Lung (tissue), 12 donors: ENCODE data around the gene TPTE. TPM values are rescaled to one million over a fixed set of nuclear protein-coding genes. Genes with fewer than 3 reads are reported as not detected.
"Not testable (repeated sequence)": the region's sequence is repeated elsewhere in the genome, so short reads cannot be mapped to it uniquely, and the experiment has no call there.

ENCODE experiments used
- ATAC-seq: fragments of 200-7000 bp; cut with Tn5 transposase; one replicate; pipeline ENCODE4 v1.9.1; 2020; ENCODE audit warnings: moderate number of reproducible peaks; ENCODE audit not compliant: insufficient read depth, low FRiP score
- DNase-seq, 3 donors: peaks; one replicate each; pipeline ENCODE4 v3.0.0-alpha.2; 2013 to 2017
- H3K27ac ChIP-seq, 2 donors: one replicate each; pipeline ENCODE4 v1.5.1; 2013; ENCODE audit warnings: mild to moderate bottlenecking in 2 of 2, moderate library complexity in 2 of 2, control low read depth in 1 of 2, inconsistent platforms in 1 of 2, low read depth in 1 of 2, low read length in 1 of 2
- H3K27me3 ChIP-seq, 3 donors: one replicate each; pipeline ENCODE4 v1.5.1; 2013; ENCODE audit warnings: low read length in 2 of 3; ENCODE audit not compliant: control insufficient read depth in 3 of 3, insufficient read depth in 3 of 3
- H3K36me3 ChIP-seq, 4 donors: one replicate each; pipeline ENCODE4 v1.5.1; 2013; ENCODE audit warnings: low read length in 4 of 4, mild to moderate bottlenecking in 1 of 4, moderate library complexity in 1 of 4; ENCODE audit not compliant: control insufficient read depth in 4 of 4, insufficient read depth in 4 of 4
- H3K4me1 ChIP-seq, 5 donors: one replicate each; pipeline ENCODE4 v1.5.1; 2013; ENCODE audit warnings: low read length in 5 of 5, mild to moderate bottlenecking in 2 of 5, moderate library complexity in 1 of 5; ENCODE audit not compliant: control insufficient read depth in 5 of 5, insufficient read depth in 5 of 5
- H3K4me3 ChIP-seq: one replicate; pipeline ENCODE4 v1.5.1; 2013; ENCODE audit warnings: mild to moderate bottlenecking, control low read depth, moderate library complexity
- H3K9ac ChIP-seq, 2 donors: one replicate each; pipeline ENCODE4 v1.5.1; 2013; ENCODE audit warnings: low read length in 2 of 2, control low read depth in 1 of 2; ENCODE audit not compliant: insufficient read depth in 1 of 2
- H3K9me3 ChIP-seq, 4 donors: one replicate each; pipeline ENCODE4 v1.5.1; 2013; ENCODE audit warnings: low read length in 3 of 4, mild to moderate bottlenecking in 1 of 4, moderate library complexity in 1 of 4; ENCODE audit not compliant: control insufficient read depth in 4 of 4, insufficient read depth in 3 of 4
- WGBS, 2 donors: extraction: QIAGEN DNeasy Blood & Tissue Kit; methylation state at CpG; one replicate each; pipeline ENCODE4 v1.1.7; 2013; 5-methylcytosine and 5-hydroxymethylcytosine counted together
- polyA plus RNA-seq, 2 donors: library from polyadenylated mRNA; stranded (reverse); fragments of 200-250 nt; gene quantifications; one replicate each; pipeline ENCODE4 v1.2.1, GENCODE V29; 2013
- total RNA-seq, 2 donors: library from RNA; depleted of rRNA in 1 of 2; stranded (reverse); fragments of >200 nt in 1 of 2; gene quantifications; one replicate each; pipeline ENCODE4 v1.2.1, GENCODE V29; 2014 to 2021
- TF ChIP-seq, protein P1 (sequence below): IDR thresholded peaks from 2 replicates; pipeline ENCODE4 v1.5.1; 2012; ENCODE audit warnings: mild to moderate bottlenecking; ENCODE audit errors: control extremely low read depth, extremely low read depth
- donor health status: control.
- donor health status: control.
- donor health status: Bipolar disorder and iron deficiency.
- donor health status: healthy.
- donor health status: DM: yes; HTN: yes; CAD: no.

The TPTE gene
- total and polyA plus RNA-seq, 4 donors, result not detected

DNA sequence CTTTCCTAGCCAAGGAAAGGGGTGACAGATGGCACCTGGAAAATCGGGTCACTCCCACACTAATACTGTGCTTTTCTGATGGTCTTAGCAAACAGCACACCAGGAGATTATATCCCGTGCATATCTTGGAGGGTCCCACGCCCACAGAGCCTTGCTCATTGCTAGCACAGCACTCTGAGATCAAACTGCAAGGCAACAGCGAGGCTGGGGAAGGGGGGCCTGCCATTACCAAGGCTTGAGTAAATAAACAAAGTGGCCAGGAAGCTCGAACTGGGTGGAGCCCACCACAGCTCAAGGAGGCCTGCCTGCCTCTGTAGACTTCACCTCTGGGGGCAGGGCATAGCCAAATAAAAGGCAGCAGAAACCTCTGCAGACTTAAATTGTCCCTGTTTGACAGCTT lies 109.9 kb downstream of the TPTE start:
- ATAC-seq, H3K4me3 ChIP-seq, DNase-seq, H3K36me3 ChIP-seq, H3K4me1 ChIP-seq, H3K27ac ChIP-seq, H3K27me3 ChIP-seq, H3K9ac ChIP-seq, H3K9me3 ChIP-seq: not testable (repeated sequence)
- 56 to 62% methylated on average over 5 of the region's 5 CpGs for WGBS, 2 donors

DNA sequence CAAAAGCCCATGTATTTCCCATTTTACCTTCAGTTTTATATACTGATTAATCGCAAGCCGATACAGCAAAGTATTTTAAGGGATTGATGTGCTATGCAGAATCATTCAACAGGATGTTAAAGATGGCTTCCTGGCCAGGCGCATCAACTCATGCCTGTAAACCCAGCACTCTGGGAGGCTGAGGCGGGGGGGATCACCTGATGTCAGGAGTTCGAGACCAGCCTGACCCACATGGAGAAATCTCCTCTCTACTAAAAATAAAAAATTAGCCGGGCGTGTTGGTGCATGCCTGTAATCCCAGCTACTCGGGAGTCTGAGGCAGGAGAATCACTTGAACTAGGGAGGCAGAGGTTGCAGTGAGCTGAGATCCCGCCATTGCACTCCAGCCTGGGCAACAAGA lies 116.8 kb downstream of the TPTE start:
- H3K4me3 ChIP-seq, H3K36me3 ChIP-seq, H3K4me1 ChIP-seq, DNase-seq, H3K27me3 ChIP-seq, H3K27ac ChIP-seq, ATAC-seq, H3K9ac ChIP-seq: not testable (repeated sequence)
- H3K9me3 ChIP-seq, result peaks cover 3 to 34% (median 9%) of the 10 kb centered on the region in 4 donors
- WGBS, 2 donors, result 61 to 65% methylated on average over 9 of the region's 9 CpGs

DNA sequence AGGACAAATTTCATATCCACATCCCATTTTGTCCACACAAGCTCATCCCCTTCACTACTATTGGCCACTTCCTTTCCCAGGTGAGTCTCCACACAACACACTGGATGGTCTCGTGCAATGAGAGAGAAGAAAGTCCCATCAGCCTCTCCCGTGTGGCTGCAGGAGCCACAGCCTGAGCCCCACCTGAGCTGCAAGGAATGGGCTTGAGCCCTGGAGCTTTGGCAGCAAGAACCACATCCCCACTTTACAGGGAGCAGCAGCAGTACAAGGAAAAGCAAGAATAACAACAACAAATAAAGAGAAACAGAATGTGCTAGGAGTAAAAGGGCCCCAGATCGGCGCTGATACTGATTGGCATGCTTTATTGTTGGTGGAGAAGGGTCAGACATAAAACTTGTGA lies 117.7 kb downstream of the TPTE start:
- Histone ChIP-seq H3K4me1 (no peaks in the 10 kb centered on the region), H3K27me3 (no peaks in the 10 kb centered on the region), H3K9ac (no peak overlapping the region), H3K27ac (no peak overlapping the region), H3K36me3 (no peaks in the 10 kb centered on the region), H3K4me3 (no peak overlapping the region), H3K9me3 (peaks cover 3 to 39% (median 10%) of the 10 kb centered on the region in 4 donors)
- WGBS, 2 donors, result 61 to 69% methylated on average over 4 of the region's 4 CpGs
- TF ChIP-seq, protein P1, sequence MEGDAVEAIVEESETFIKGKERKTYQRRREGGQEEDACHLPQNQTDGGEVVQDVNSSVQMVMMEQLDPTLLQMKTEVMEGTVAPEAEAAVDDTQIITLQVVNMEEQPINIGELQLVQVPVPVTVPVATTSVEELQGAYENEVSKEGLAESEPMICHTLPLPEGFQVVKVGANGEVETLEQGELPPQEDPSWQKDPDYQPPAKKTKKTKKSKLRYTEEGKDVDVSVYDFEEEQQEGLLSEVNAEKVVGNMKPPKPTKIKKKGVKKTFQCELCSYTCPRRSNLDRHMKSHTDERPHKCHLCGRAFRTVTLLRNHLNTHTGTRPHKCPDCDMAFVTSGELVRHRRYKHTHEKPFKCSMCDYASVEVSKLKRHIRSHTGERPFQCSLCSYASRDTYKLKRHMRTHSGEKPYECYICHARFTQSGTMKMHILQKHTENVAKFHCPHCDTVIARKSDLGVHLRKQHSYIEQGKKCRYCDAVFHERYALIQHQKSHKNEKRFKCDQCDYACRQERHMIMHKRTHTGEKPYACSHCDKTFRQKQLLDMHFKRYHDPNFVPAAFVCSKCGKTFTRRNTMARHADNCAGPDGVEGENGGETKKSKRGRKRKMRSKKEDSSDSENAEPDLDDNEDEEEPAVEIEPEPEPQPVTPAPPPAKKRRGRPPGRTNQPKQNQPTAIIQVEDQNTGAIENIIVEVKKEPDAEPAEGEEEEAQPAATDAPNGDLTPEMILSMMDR, result no peak
- ATAC-seq (no peak), DNase-seq (no peak)

DNA sequence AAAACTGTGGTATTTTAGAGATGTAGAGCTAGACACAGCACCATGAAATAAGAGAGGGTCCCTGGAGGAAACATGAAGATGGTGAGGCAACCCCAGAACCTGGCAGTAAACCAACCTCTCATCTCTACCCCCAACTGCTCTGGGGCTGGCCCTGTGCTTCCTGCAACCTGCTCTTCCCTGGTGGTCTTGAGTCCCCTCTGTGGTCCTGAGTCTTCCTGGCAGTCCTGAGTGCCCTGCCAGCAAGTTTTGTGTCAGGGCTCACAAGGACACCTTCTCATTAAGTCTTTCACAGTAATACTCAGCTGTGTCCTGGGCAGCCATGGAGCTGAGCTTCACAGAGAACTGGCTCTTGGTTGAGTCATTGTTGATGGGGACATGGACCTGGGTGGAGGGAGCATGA lies 118.4 kb downstream of the TPTE start:
- not testable (repeated sequence) for H3K4me1 ChIP-seq, H3K36me3 ChIP-seq, H3K4me3 ChIP-seq, ATAC-seq, DNase-seq, H3K27ac ChIP-seq, H3K9ac ChIP-seq, H3K27me3 ChIP-seq
- H3K9me3 ChIP-seq, result peaks cover 3 to 39% (median 11%) of the 10 kb centered on the region in 4 donors

- no peaks in the 10 kb centered on the region for H3K4me1 ChIP-seq
- WGBS, 2 donors, result 32 to 48% methylated on average over 4 of the region's 4 CpGs
- TF ChIP-seq, protein P1, result no peak
- H3K27ac ChIP-seq, result no peak overlapping the region
- H3K9ac ChIP-seq, result no peak overlapping the region
- DNase-seq (no peak), ATAC-seq (no peak)
- H3K36me3 ChIP-seq, result no peaks in the 10 kb centered on the region
- no peaks in the 10 kb centered on the region for H3K27me3 ChIP-seq
- H3K4me3 ChIP-seq, result no peak overlapping the region
- H3K9me3 ChIP-seq, result peaks cover 3 to 41% (median 11%) of the 10 kb centered on the region in 4 donors
Observed at GRCh38 chr21:10640446-10640845, 119.1 kb downstream of the TPTE start.
